Measurements from ENCODE around the gene ZCCHC7. TPM values are rescaled to one million over a fixed set of nuclear protein-coding genes. Genes with fewer than 3 reads are reported as not detected.

The ZCCHC7 gene
- total and polyA plus RNA-seq, 2 donors (not counting 3 experiments of a cell fraction or from before 2014, with no cell fraction given), result 7.4 to 14.8 TPM

DNA sequence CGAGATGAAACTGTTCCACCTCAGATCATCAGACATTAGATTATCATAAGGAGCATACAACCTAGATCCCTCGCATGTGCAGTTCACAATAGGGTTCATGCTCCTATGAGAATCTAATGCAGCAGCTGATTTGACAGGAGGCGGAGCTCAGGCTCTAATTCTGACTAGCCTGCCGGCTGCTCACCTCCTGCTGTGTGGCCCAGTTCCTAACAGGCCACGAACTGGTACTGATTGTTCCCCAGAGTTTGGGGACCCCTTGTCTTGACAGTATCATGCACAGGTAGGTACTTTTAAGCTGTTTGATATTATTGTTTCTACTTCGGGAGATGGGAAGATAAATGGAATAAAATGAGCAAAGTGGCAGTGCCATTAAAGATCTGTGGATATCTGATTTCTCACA lies 66.9 kb downstream of the ZCCHC7 start:
- H3K9me3 ChIP-seq (replicated peaks; ENCODE audit: control insufficient read depth, insufficient read depth, low read length), result no peaks in the 10 kb centered on the region
- H3K9me1 ChIP-seq (replicated peaks; ENCODE audit: control insufficient read depth, extremely low read depth, insufficient read depth, low read length), result no peaks in the 10 kb centered on the region
- no peaks in the 10 kb centered on the region for H3K36me3 ChIP-seq (ENCODE audit: control insufficient read depth in 2 of 2, extremely low read depth in 1 of 2, insufficient read depth in 2 of 2, low read length in 2 of 2)
- no TSS peak for BruUV-seq (replicated peaks)
- H3K4me2 ChIP-seq (ENCODE audit: insufficient read depth, low read length), result no peak overlapping the region
- H3K27ac ChIP-seq (ENCODE audit: insufficient read depth, low read depth, low read length), result no peak overlapping the region
- H3K9ac ChIP-seq (replicated peaks; ENCODE audit: extremely low read depth, insufficient read depth, low read length), result no peak overlapping the region
- H3K27me3 ChIP-seq (ENCODE audit: control insufficient read depth in 2 of 2, insufficient read depth in 2 of 2, low read length in 2 of 2), result no peaks in the 10 kb centered on the region
- POLR2A ChIA-PET, result no interaction called here
- H3K79me2 ChIP-seq (ENCODE audit: control insufficient read depth, insufficient read depth, low read length), result no peaks in the 10 kb centered on the region
- FAIRE-seq (no peak), DNase-seq (ENCODE audit: low read depth, low spot score) (no peak)
- intact Hi-C loops (cut with micrococcal nuclease), result no loop called here
- dilution Hi-C loops (cut with MboI; ENCODE audit: extremely low pct_ligation_motif_present, low sequenced_read_pairs), result no loop called here
- TF ChIP-seq GATA2 (IDR thresholded peaks at IDR 0.05; ENCODE audit: insufficient read depth, insufficient read length, low read depth, low read length) (no peak), POLR2AphosphoS5 (IDR thresholded peaks at IDR 0.05; ENCODE audit: insufficient read depth, low read depth, low read length) (no peak), FOS (IDR thresholded peaks at IDR 0.05; ENCODE audit: borderline replicate concordance, insufficient read depth, low read length) (no peak), POLR2A (IDR thresholded peaks at IDR 0.05; ENCODE audit: low read depth, low read length) (no peak), JUN (IDR thresholded peaks at IDR 0.05; ENCODE audit: borderline replicate concordance, insufficient read depth, insufficient read length, low read depth) (no peak), EZH2 (IDR thresholded peaks at IDR 0.05; ENCODE audit: borderline replicate concordance, low read depth, low read length, severe bottlenecking) (no peak), MYC (IDR thresholded peaks at IDR 0.05; ENCODE audit: low read depth, low read length) (no peak)
- TF ChIP-seq, protein P1, sequence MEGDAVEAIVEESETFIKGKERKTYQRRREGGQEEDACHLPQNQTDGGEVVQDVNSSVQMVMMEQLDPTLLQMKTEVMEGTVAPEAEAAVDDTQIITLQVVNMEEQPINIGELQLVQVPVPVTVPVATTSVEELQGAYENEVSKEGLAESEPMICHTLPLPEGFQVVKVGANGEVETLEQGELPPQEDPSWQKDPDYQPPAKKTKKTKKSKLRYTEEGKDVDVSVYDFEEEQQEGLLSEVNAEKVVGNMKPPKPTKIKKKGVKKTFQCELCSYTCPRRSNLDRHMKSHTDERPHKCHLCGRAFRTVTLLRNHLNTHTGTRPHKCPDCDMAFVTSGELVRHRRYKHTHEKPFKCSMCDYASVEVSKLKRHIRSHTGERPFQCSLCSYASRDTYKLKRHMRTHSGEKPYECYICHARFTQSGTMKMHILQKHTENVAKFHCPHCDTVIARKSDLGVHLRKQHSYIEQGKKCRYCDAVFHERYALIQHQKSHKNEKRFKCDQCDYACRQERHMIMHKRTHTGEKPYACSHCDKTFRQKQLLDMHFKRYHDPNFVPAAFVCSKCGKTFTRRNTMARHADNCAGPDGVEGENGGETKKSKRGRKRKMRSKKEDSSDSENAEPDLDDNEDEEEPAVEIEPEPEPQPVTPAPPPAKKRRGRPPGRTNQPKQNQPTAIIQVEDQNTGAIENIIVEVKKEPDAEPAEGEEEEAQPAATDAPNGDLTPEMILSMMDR (IDR thresholded peaks at IDR 0.05; ENCODE audit: extremely low read depth in 1 of 2, insufficient read depth in 1 of 2, low read depth in 1 of 2, low read length in 2 of 2), result no peak
- TF ChIP-seq, protein P2, sequence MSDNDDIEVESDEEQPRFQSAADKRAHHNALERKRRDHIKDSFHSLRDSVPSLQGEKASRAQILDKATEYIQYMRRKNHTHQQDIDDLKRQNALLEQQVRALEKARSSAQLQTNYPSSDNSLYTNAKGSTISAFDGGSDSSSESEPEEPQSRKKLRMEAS (IDR thresholded peaks at IDR 0.05; ENCODE audit: insufficient read depth, insufficient read length), result no peak
- H3K4me3 ChIP-seq (replicated peaks in 1 of 3; ENCODE audit: insufficient read depth in 1 of 3, low read depth in 1 of 3, low read length in 3 of 3), result no peak overlapping the region
- CTCF ChIA-PET, result interaction anchor here (1.1 kb wide), 1 partner anchor 9 kb away, joined by 3 read pairs; no protein-coding TSS in a partner anchor
- H3K4me1 ChIP-seq (ENCODE audit: control insufficient read depth, extremely low read depth, insufficient read depth, low read length), result peaks cover 6% of the 10 kb centered on the region
- no peak overlapping the region for H2AFZ ChIP-seq (ENCODE audit: low read depth, low read length)
- no peaks in the 10 kb centered on the region for H4K20me1 ChIP-seq (replicated peaks; ENCODE audit: control insufficient read depth, extremely low read depth, insufficient read depth, low read length)
